GM18507 (cell line): ENCODE results near the gene TTC19.

Experiments
- DNase-seq: peaks from one replicate; pipeline ENCODE4 v3.0.0; 2011; ENCODE audit warnings: low read depth; ENCODE audit not compliant: insufficient read length; ENCODE audit errors: extremely low spot score
- FAIRE-seq: peaks from 2 replicates; lab custom pipeline; 2011; peaks lifted over from hg19 to GRCh38; lab: Jason Lieb, UNC

Gene TTC19

DNA sequence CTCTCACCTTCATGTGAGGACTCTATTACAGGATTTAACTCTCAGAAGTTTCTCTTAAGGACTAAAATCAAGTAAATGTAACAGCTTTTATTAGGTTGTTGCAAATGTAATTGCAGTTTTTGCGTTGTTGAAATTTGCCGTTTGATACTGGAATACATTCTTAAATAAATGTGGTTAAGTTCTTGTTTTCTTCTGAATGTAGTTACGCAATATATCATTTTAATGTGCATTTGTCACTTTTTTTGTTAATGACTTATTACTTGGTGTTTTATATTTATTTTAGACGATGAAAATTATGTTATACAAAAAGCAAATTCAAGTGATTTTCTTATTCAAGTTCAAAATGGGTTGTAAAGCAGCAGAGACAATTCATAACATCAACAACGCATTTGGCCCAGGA lies 76.3 kb downstream of the TTC19 start:
- no peak for DNase-seq
- peak; percentile 24 for FAIRE-seq
